HEK293 (cell line): ENCODE results near the gene MPO.

Experiments used
- CTCF ChIA-PET: fragments of 350-600 bp; formaldehyde crosslinking; extraction: SDS; loops from one replicate; lab custom pipeline; 2021; ENCODE audit warnings: antibody characterized with exemption; lab: Yijun Ruan, JAX
- POLR2A ChIA-PET: fragments of 300-600 bp; formaldehyde crosslinking; extraction: SDS; loops from one replicate; lab custom pipeline; 2020; ENCODE audit warnings: antibody characterized with exemption, inconsistent platforms; lab: Yijun Ruan, JAX
- H3K27ac ChIP-seq: fragments of 200-500 bp; sonication (Bioruptor generic); 2 replicates; pipeline ENCODE4 v1.5.1; 2014; ENCODE audit warnings: low read depth, low read length, control low read depth, inconsistent platforms; ENCODE audit errors: extremely low read depth
- H3K36me3 ChIP-seq, 2 experiments: fragments of 200-500 bp in 1 of 2; sonication (Bioruptor generic) in 1 of 2; 1 replicate in 1 of 2; 2 replicates in 1 of 2; pipeline ENCODE4 v1.5.1; 2014 to 2017; ENCODE audit warnings: inconsistent platforms in 2 of 2, low read length in 2 of 2; ENCODE audit not compliant: control insufficient read depth in 2 of 2, insufficient read depth in 1 of 2
- H3K4me1 ChIP-seq: fragments of 200-500 bp; sonication (Bioruptor generic); 2 replicates; pipeline ENCODE4 v1.5.1; 2014; ENCODE audit warnings: mild to moderate bottlenecking, low read length, inconsistent platforms; ENCODE audit not compliant: control insufficient read depth, insufficient read depth
- H3K4me3 ChIP-seq: 2 replicates; pipeline ENCODE4 v1.5.1; 2011; ENCODE audit warnings: low read depth, mild to moderate bottlenecking, control low read depth, low read length, moderate library complexity
- H3K9me3 ChIP-seq: fragments of 200-500 bp; sonication (Bioruptor generic); 2 replicates; pipeline ENCODE4 v1.5.1; 2014; ENCODE audit warnings: low read depth, low read length, inconsistent platforms; ENCODE audit not compliant: control insufficient read depth, insufficient read depth
- GLIS1 ChIP-seq: fragments of 450-650 bp; formaldehyde crosslinking; IDR thresholded peaks from 2 replicates; pipeline ENCODE4 v1.5.1; 2016; ENCODE audit warnings: missing biosample characterization, missing genetic modification characterization
- GLIS2 ChIP-seq: fragments of 450-650 bp; formaldehyde crosslinking; IDR thresholded peaks from 2 replicates; pipeline ENCODE4 v1.5.1; 2016; ENCODE audit warnings: missing biosample characterization, missing genetic modification characterization
- YY1 ChIP-seq: fragments of 450-650 bp; formaldehyde crosslinking; IDR thresholded peaks from 2 replicates; pipeline ENCODE4 v1.5.1; 2018; ENCODE audit warnings: missing biosample characterization, missing genetic modification characterization
- ZBTB20 ChIP-seq: fragments of 450-650 bp; formaldehyde crosslinking; IDR thresholded peaks from 2 replicates; pipeline ENCODE4 v1.5.1; 2016; ENCODE audit warnings: missing biosample characterization, missing genetic modification characterization
- ZBTB48 ChIP-seq: fragments of 450-650 bp; formaldehyde crosslinking; IDR thresholded peaks from 2 replicates; pipeline ENCODE4 v1.5.1; 2016; ENCODE audit warnings: missing biosample characterization, missing genetic modification characterization
- ZFP37 ChIP-seq: fragments of 450-650 bp; formaldehyde crosslinking; IDR thresholded peaks from 2 replicates; pipeline ENCODE4 v1.5.1; 2016; ENCODE audit warnings: missing biosample characterization, missing genetic modification characterization
- ZNF157 ChIP-seq: fragments of 450-650 bp; formaldehyde crosslinking; IDR thresholded peaks from 2 replicates; pipeline ENCODE4 v1.5.1; 2016; ENCODE audit warnings: missing biosample characterization, missing genetic modification characterization
- ZNF184 ChIP-seq: fragments of 450-650 bp; IDR thresholded peaks from 2 replicates; pipeline ENCODE4 v1.5.1; 2018; ENCODE audit warnings: missing biosample characterization, mild to moderate bottlenecking, missing genetic modification characterization
- ZNF2 ChIP-seq: fragments of 450-650 bp; formaldehyde crosslinking; IDR thresholded peaks from 2 replicates; pipeline ENCODE4 v1.5.1; 2016; ENCODE audit warnings: missing biosample characterization, missing genetic modification characterization
- ZNF221 ChIP-seq: fragments of 450-650 bp; formaldehyde crosslinking; IDR thresholded peaks from 2 replicates; pipeline ENCODE4 v1.5.1; 2017; ENCODE audit warnings: missing biosample characterization, missing genetic modification characterization, borderline replicate concordance
- ZNF335 ChIP-seq: fragments of 450-650 bp; formaldehyde crosslinking; conservative IDR thresholded peaks from 2 replicates; pipeline ENCODE4 v1.5.1; 2016; ENCODE audit warnings: missing biosample characterization, missing genetic modification characterization
- ZNF521 ChIP-seq: fragments of 450-650 bp; formaldehyde crosslinking; IDR thresholded peaks from 2 replicates; pipeline ENCODE4 v1.5.1; 2017; ENCODE audit warnings: missing biosample characterization, mild to moderate bottlenecking, missing genetic modification characterization
- ZNF555 ChIP-seq: fragments of 450-650 bp; formaldehyde crosslinking; conservative IDR thresholded peaks from 2 replicates; pipeline ENCODE4 v1.5.1; 2017; ENCODE audit warnings: missing biosample characterization, mild to moderate bottlenecking, missing genetic modification characterization, inconsistent platforms
- ZNF843 ChIP-seq: fragments of 450-650 bp; formaldehyde crosslinking; IDR thresholded peaks from 2 replicates; pipeline ENCODE4 v1.5.1; 2016; ENCODE audit warnings: missing biosample characterization, missing genetic modification characterization
- TF ChIP-seq, protein P1 (sequence below): fragments of 450-650 bp; formaldehyde crosslinking; conservative IDR thresholded peaks from 2 replicates; pipeline ENCODE4 v1.5.1; 2016; ENCODE audit warnings: low read depth, missing biosample characterization, missing genetic modification characterization
- TF ChIP-seq, protein P2 (sequence below): sonication (generic); formaldehyde crosslinking; IDR thresholded peaks from 2 replicates; pipeline ENCODE4 v1.8.1; 2022; ENCODE audit warnings: mild to moderate bottlenecking, moderate library complexity, missing genetic modification reagents
- TF ChIP-seq, protein P3 (sequence below): fragments of 450-650 bp; formaldehyde crosslinking; IDR thresholded peaks from 2 replicates; pipeline ENCODE4 v1.5.1; 2016; ENCODE audit warnings: missing biosample characterization, missing genetic modification characterization
- TF ChIP-seq, protein P4 (sequence below): fragments of 450-650 bp; formaldehyde crosslinking; IDR thresholded peaks from 2 replicates; pipeline ENCODE4 v1.5.1; 2016; ENCODE audit warnings: missing biosample characterization, missing genetic modification characterization

MPO gene

DNA sequence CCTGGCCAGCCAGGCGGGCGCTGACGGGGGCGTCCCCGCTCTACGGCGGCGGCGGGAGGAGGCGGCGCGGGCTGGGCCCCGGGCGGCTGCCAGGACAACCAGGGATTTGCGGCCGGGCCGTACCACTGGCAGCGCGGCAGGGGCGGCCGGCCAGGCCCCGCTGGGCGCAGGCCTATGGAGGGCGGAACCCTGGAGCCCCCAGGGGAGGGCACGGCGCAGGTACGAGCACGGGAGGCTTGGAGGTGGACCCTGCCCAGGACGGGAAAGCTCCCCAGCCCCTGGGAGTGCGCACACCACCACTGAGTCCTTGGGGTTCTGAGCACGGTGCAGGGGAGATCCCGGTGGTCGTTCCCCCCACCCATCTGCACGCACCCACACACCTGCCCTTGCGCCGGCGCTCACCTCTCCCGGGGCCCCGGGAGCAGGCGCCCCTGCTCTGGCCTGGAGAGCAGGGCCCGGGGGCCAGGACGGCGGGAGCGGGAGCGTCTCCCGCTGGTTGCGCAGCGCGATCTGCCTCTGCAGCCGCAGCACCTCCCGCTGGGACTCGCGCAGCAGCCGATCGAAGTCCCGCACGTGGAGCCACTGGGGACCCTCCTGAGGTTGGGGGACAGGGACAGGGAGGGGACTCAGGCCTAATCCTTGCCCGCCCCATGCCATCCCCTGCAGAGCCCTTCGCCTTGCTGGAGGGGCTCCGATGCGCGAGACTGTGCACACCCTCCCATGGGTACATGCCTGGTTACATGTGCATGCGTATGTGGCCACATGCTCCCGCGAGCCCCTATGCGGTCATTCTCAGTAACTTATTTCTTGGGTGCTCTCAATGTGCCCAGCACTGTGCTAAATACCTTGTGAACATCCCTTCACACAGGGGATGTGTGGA, 43.9 kb upstream of the MPO start (continued):
- TF ChIP-seq, protein P1, sequence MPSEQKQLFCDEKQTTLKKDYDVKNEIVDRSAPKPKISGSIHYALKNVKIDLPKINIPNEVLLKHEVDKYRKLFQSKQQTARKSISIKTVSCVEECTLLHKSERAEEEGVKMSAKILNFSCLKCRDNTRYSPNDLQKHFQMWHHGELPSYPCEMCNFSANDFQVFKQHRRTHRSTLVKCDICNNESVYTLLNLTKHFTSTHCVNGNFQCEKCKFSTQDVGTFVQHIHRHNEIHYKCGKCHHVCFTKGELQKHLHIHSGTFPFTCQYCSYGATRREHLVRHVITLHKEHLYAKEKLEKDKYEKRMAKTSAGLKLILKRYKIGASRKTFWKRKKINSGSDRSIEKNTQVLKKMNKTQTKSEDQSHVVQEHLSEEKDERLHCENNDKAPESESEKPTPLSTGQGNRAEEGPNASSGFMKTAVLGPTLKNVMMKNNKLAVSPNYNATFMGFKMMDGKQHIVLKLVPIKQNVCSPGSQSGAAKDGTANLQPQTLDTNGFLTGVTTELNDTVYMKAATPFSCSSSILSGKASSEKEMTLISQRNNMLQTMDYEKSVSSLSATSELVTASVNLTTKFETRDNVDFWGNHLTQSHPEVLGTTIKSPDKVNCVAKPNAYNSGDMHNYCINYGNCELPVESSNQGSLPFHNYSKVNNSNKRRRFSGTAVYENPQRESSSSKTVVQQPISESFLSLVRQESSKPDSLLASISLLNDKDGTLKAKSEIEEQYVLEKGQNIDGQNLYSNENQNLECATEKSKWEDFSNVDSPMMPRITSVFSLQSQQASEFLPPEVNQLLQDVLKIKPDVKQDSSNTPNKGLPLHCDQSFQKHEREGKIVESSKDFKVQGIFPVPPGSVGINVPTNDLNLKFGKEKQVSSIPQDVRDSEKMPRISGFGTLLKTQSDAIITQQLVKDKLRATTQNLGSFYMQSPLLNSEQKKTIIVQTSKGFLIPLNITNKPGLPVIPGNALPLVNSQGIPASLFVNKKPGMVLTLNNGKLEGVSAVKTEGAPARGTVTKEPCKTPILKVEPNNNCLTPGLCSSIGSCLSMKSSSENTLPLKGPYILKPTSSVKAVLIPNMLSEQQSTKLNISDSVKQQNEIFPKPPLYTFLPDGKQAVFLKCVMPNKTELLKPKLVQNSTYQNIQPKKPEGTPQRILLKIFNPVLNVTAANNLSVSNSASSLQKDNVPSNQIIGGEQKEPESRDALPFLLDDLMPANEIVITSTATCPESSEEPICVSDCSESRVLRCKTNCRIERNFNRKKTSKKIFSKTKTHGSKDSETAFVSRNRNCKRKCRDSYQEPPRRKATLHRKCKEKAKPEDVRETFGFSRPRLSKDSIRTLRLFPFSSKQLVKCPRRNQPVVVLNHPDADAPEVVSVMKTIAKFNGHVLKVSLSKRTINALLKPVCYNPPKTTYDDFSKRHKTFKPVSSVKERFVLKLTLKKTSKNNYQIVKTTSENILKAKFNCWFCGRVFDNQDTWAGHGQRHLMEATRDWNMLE (tag by site-specific recombination) = no peak
- TF ChIP-seq, protein P2, sequence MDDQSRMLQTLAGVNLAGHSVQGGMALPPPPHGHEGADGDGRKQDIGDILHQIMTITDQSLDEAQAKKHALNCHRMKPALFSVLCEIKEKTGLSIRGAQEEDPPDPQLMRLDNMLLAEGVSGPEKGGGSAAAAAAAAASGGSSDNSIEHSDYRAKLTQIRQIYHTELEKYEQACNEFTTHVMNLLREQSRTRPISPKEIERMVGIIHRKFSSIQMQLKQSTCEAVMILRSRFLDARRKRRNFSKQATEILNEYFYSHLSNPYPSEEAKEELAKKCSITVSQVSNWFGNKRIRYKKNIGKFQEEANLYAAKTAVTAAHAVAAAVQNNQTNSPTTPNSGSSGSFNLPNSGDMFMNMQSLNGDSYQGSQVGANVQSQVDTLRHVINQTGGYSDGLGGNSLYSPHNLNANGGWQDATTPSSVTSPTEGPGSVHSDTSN (CRISPR knock-in tag) = no peak
- no peak for TF ChIP-seq ZNF2
- TF ChIP-seq ZFP37 (tag by site-specific recombination) = no peak
- peak; percentile 98 for TF ChIP-seq ZBTB20 (tag by site-specific recombination)
- no peak for TF ChIP-seq ZNF157
- TF ChIP-seq GLIS2 (tag by site-specific recombination) = peak; percentile 34; the same call in 1 of the 2 replicates
- no peak for TF ChIP-seq ZNF184 (tag by site-specific recombination)
- TF ChIP-seq, protein P3, sequence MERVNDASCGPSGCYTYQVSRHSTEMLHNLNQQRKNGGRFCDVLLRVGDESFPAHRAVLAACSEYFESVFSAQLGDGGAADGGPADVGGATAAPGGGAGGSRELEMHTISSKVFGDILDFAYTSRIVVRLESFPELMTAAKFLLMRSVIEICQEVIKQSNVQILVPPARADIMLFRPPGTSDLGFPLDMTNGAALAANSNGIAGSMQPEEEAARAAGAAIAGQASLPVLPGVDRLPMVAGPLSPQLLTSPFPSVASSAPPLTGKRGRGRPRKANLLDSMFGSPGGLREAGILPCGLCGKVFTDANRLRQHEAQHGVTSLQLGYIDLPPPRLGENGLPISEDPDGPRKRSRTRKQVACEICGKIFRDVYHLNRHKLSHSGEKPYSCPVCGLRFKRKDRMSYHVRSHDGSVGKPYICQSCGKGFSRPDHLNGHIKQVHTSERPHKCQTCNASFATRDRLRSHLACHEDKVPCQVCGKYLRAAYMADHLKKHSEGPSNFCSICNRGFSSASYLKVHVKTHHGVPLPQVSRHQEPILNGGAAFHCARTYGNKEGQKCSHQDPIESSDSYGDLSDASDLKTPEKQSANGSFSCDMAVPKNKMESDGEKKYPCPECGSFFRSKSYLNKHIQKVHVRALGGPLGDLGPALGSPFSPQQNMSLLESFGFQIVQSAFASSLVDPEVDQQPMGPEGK (tag by site-specific recombination) = peak; percentile 32; the same call in 1 of the 2 replicates
- 0 out of 2 replicates have a peak, but pooled peaks have one; percentile 30 for TF ChIP-seq ZBTB48
- TF ChIP-seq GLIS1 (tag by site-specific recombination) = peak; percentile 46; the same call in 1 of the 2 replicates
- TF ChIP-seq, protein P4, sequence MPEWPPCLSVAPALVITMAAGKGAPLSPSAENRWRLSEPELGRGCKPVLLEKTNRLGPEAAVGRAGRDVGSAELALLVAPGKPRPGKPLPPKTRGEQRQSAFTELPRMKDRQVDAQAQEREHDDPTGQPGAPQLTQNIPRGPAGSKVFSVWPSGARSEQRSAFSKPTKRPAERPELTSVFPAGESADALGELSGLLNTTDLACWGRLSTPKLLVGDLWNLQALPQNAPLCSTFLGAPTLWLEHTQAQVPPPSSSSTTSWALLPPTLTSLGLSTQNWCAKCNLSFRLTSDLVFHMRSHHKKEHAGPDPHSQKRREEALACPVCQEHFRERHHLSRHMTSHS (tag by site-specific recombination) = no peak
- no peak for TF ChIP-seq ZNF555
- TF ChIP-seq ZNF221 = no peak
- no peak for TF ChIP-seq ZNF521 (tag by site-specific recombination)
- no peak for TF ChIP-seq YY1 (tag by site-specific recombination)
- TF ChIP-seq, all 188 proteins: peak for 8

DNA sequence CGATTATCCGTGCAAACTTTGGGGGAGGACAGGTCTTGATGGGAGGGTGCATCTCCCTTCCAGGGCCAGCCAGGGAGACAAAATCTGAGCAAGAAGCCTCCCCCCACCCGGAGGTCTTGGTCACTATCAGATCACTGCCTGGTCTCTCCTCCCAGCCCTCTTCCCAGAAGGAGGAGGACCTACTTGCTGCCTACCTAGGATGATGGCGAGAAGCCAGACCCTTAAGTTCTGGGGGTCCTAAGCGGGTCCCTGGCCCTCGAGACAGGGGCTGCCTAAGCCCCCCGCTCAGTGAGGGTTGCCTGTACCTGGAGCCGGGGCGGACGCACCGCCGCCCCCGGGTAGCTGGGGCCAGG, 43.3 kb upstream of the MPO start:
- Histone ChIP-seq H3K9me3 (no peaks in the 10 kb centered on the region), H3K4me3 (peak overlapping the region; percentile 44), H3K4me1 (no peaks in the 10 kb centered on the region), H3K36me3 (no peaks in the 10 kb centered on the region), H3K27ac (peak overlapping the region; percentile 12; the same call in 1 of the 2 replicates)
- ChIA-PET CTCF (interaction anchor here (0.7 to 2.3 kb wide), 4 partner anchors 31 to 123 kb away, joined by 3 to 12 read pairs (median 6); partner anchors contain the start of gene RNF43), POLR2A (interaction anchor here (0.7 to 5.2 kb wide), 2 partner anchors 28 to 93 kb away, joined by 4 to 30 read pairs; partner anchors contain the start of genes RNF43 and SUPT4H1)
- no peak for TF ChIP-seq ZNF843 (tag by site-specific recombination)
- peak; percentile 38; the same call in 1 of the 2 replicates for TF ChIP-seq ZNF335
